Measurements from ENCODE around the gene KLF7. TPM values are rescaled to one million over a fixed set of nuclear protein-coding genes. Genes with fewer than 3 reads are reported as not detected.

Gene KLF7
- total RNA-seq, 1 donor from 2014 or later: 35.8 TPM

- TF ChIP-seq POLR2AphosphoS5 (IDR thresholded peaks at IDR 0.05; ENCODE audit: insufficient read depth in 1 of 2, low read depth in 1 of 2) (no peak), POLR2A (IDR thresholded peaks at IDR 0.05) (no peak), CTCF (IDR thresholded peaks at IDR 0.05) (no peak)
- Histone ChIP-seq H3K27me3 (no peaks in the 10 kb centered on the region), H3K27ac (no peak overlapping the region), H3K36me3 (peaks cover 0 to 15% of the 10 kb centered on the region in 2 donors), H3K4me3 (no peak overlapping the region), H3K9me3 (no peaks in the 10 kb centered on the region), H3K4me1 (no peaks in the 10 kb centered on the region)
- intact Hi-C loops (cut with DNase I): no loop called here
- no peak for DNase-seq (ENCODE audit: extremely low spot score in 2 of 2)
Measured at GRCh38 chr2:207103132-207103531, 62.6 kb downstream of the KLF7 start.

GRCh38 chr2:207101984-207102383 is 63.8 kb downstream of the KLF7 start:
- no peak overlapping the region for H3K4me3 ChIP-seq
- peaks cover 0 to 7% of the 10 kb centered on the region in 2 donors for H3K36me3 ChIP-seq
- H3K4me1 ChIP-seq: no peaks in the 10 kb centered on the region
- H3K27me3 ChIP-seq: no peaks in the 10 kb centered on the region
- H3K27ac ChIP-seq: no peak overlapping the region
- DNase-seq (ENCODE audit: extremely low spot score in 2 of 2): no peak
- no peaks in the 10 kb centered on the region for H3K9me3 ChIP-seq
- intact Hi-C loops (cut with DNase I): no loop called here
- TF ChIP-seq POLR2A (IDR thresholded peaks at IDR 0.05) (no peak), CTCF (IDR thresholded peaks at IDR 0.05) (no peak), POLR2AphosphoS5 (IDR thresholded peaks at IDR 0.05; ENCODE audit: insufficient read depth in 1 of 2, low read depth in 1 of 2) (no peak)

- DNase-seq (ENCODE audit: extremely low spot score in 2 of 2): no peak
- Histone ChIP-seq H3K27ac (no peak overlapping the region), H3K4me3 (no peak overlapping the region), H3K27me3 (no peaks in the 10 kb centered on the region), H3K36me3 (no peaks in the 10 kb centered on the region), H3K4me1 (peaks cover 8% of the 10 kb centered on the region), H3K9me3 (no peaks in the 10 kb centered on the region)
- intact Hi-C loops (cut with DNase I): no loop called here
- TF ChIP-seq CTCF (IDR thresholded peaks at IDR 0.05) (no peak), POLR2AphosphoS5 (IDR thresholded peaks at IDR 0.05; ENCODE audit: insufficient read depth in 1 of 2, low read depth in 1 of 2) (no peak), POLR2A (IDR thresholded peaks at IDR 0.05) (no peak)
Measured at GRCh38 chr2:207097278-207097677, 68.5 kb downstream of the KLF7 start.

- no peaks in the 10 kb centered on the region for H3K9me3 ChIP-seq
- no peak overlapping the region for H3K27ac ChIP-seq
- no peak for DNase-seq (ENCODE audit: extremely low spot score in 2 of 2)
- intact Hi-C loops (cut with DNase I): no loop called here
- H3K27me3 ChIP-seq: no peaks in the 10 kb centered on the region
- H3K4me3 ChIP-seq: no peak overlapping the region
- no peaks in the 10 kb centered on the region for H3K36me3 ChIP-seq
- TF ChIP-seq CTCF (IDR thresholded peaks at IDR 0.05): no peak
- TF ChIP-seq POLR2AphosphoS5 (IDR thresholded peaks at IDR 0.05; ENCODE audit: insufficient read depth in 1 of 2, low read depth in 1 of 2): no peak
- TF ChIP-seq POLR2A (IDR thresholded peaks at IDR 0.05): no peak
- H3K4me1 ChIP-seq: peaks cover 10% of the 10 kb centered on the region
Measured at GRCh38 chr2:207095963-207096362, 69.8 kb downstream of the KLF7 start.

GRCh38 chr2:207093234-207093633 is 72.5 kb downstream of the KLF7 start:
- TF ChIP-seq POLR2A (IDR thresholded peaks at IDR 0.05) (no peak), POLR2AphosphoS5 (IDR thresholded peaks at IDR 0.05; ENCODE audit: insufficient read depth in 1 of 2, low read depth in 1 of 2) (no peak), CTCF (IDR thresholded peaks at IDR 0.05) (no peak)
- DNase-seq (ENCODE audit: extremely low spot score in 2 of 2): no peak
- Histone ChIP-seq H3K4me1 (peaks cover 17% of the 10 kb centered on the region), H3K36me3 (no peaks in the 10 kb centered on the region), H3K9me3 (no peaks in the 10 kb centered on the region), H3K4me3 (no peak overlapping the region), H3K27ac (no peak overlapping the region), H3K27me3 (no peaks in the 10 kb centered on the region)
- intact Hi-C loops (cut with DNase I): no loop called here
